IMR-90 (cell line): ENCODE data around the gene NPAS3. TPM values are rescaled to one million over a fixed set of nuclear protein-coding genes. Genes with fewer than 3 reads are reported as not detected.

Source experiments
- ATAC-seq: fragments of 200-7000 bp; cut with Tn5 transposase; 2 replicates; pipeline ENCODE4 v1.9.1; 2020; ENCODE audit warnings: low read depth, mild to moderate bottlenecking, moderate library complexity
- BruUV-seq: library from RNA; stranded (reverse); fragments of 400-500 nt; replicated peaks from 2 replicates; lab custom pipeline; 2021; lab: Mats Ljungman, UMichigan
- CTCF ChIA-PET: fragments of 300-600 bp; formaldehyde crosslinking; extraction: SDS; loops from one replicate; lab custom pipeline; 2021; ENCODE audit warnings: antibody characterized with exemption; lab: Yijun Ruan, JAX
- POLR2A ChIA-PET: fragments of 300-600 bp; sonication (Branson Sonifier 250); formaldehyde crosslinking; loops from one replicate; lab custom pipeline; 2022; ENCODE audit warnings: antibody characterized with exemption; ENCODE audit not compliant: unreplicated experiment; lab: Charles Lee
- DNase-seq: peaks from one replicate; pipeline ENCODE4 v3.0.0; 2013
- H2AFZ ChIP-seq: replicated peaks from 2 replicates; pipeline ENCODE3; 2013; ENCODE audit warnings: low read length, mild to moderate bottlenecking; ENCODE audit not compliant: poor library complexity
- H2AK5ac ChIP-seq: 2 replicates; pipeline ENCODE4 v1.6.1; 2013; ENCODE audit warnings: low read depth, low read length, inconsistent platforms
- H2AK9ac ChIP-seq: replicated peaks from 2 replicates; pipeline ENCODE3; 2013; ENCODE audit warnings: mild to moderate bottlenecking, low read depth, low read length, moderate library complexity; ENCODE audit not compliant: poor library complexity
- H2BK120ac ChIP-seq: 2 replicates; pipeline ENCODE4 v1.6.1; 2013; ENCODE audit warnings: low read depth, low read length, inconsistent platforms
- H2BK15ac ChIP-seq: 3 replicates; pipeline ENCODE4 v1.6.1; 2013; ENCODE audit warnings: low read depth, low read length, inconsistent platforms
- H2BK20ac ChIP-seq: 2 replicates; pipeline ENCODE4 v1.6.1; 2013; ENCODE audit warnings: low read depth, mild to moderate bottlenecking, inconsistent platforms, low read length, moderate library complexity
- H2BK5ac ChIP-seq: 2 replicates; pipeline ENCODE4 v1.6.1; 2013; ENCODE audit warnings: mild to moderate bottlenecking, low read depth, low read length, inconsistent platforms; ENCODE audit not compliant: poor library complexity, severe bottlenecking
- H3K14ac ChIP-seq: replicated peaks from 2 replicates; pipeline ENCODE4 v1.6.1; 2013; ENCODE audit warnings: low read depth, low read length, inconsistent platforms
- H3K18ac ChIP-seq: 2 replicates; pipeline ENCODE4 v1.6.1; 2013; ENCODE audit warnings: low read depth, low read length, control low read depth
- H3K23ac ChIP-seq: 2 replicates; pipeline ENCODE4 v1.6.1; 2013; ENCODE audit warnings: low read depth, low read length, inconsistent platforms
- H3K27ac ChIP-seq: 2 replicates; pipeline ENCODE4 v1.5.1; 2013; ENCODE audit warnings: mild to moderate bottlenecking, control low read depth, low read length; ENCODE audit not compliant: insufficient read depth
- H3K27me3 ChIP-seq: 2 replicates; pipeline ENCODE4 v1.6.1; 2013; ENCODE audit warnings: low read length; ENCODE audit not compliant: control insufficient read depth, insufficient read depth
- H3K36me3 ChIP-seq: 2 replicates; pipeline ENCODE4 v1.6.1; 2013; ENCODE audit warnings: low read length, mixed read lengths; ENCODE audit not compliant: control insufficient read depth, insufficient read depth
- H3K4ac ChIP-seq: 2 replicates; pipeline ENCODE4 v1.6.1; 2013; ENCODE audit warnings: low read depth, low read length, inconsistent platforms
- H3K4me1 ChIP-seq: 2 replicates; pipeline ENCODE4 v1.6.1; 2013; ENCODE audit warnings: low read length, mixed read lengths; ENCODE audit not compliant: control insufficient read depth, insufficient read depth
- H3K4me2 ChIP-seq: 2 replicates; pipeline ENCODE4 v1.6.1; 2013; ENCODE audit warnings: low read depth, mild to moderate bottlenecking, control low read depth, low read length, moderate library complexity
- H3K4me3 ChIP-seq: 2 replicates; pipeline ENCODE4 v1.5.1; 2013; ENCODE audit warnings: low read depth, mild to moderate bottlenecking, control low read depth, low read length, moderate library complexity; ENCODE audit not compliant: insufficient read depth
- H3K56ac ChIP-seq: 2 replicates; pipeline ENCODE4 v1.6.1; 2013; ENCODE audit warnings: low read length, inconsistent platforms; ENCODE audit not compliant: insufficient read depth; ENCODE audit errors: extremely low read depth
- H3K79me1 ChIP-seq, 2 experiments: 2 replicates each; pipeline ENCODE4 v1.6.1; 2013; ENCODE audit warnings: low read length in 2 of 2, inconsistent platforms in 1 of 2, low read depth in 1 of 2
- H3K9ac ChIP-seq: 2 replicates; pipeline ENCODE4 v1.6.1; 2013; ENCODE audit warnings: low read depth, low read length, control low read depth
- H3K9me1 ChIP-seq: 2 replicates; pipeline ENCODE4 v1.6.1; 2013; ENCODE audit warnings: low read length, inconsistent platforms; ENCODE audit not compliant: insufficient read depth
- H3K9me3 ChIP-seq: 2 replicates; pipeline ENCODE4 v1.6.1; 2013; ENCODE audit warnings: low read length; ENCODE audit not compliant: control insufficient read depth, insufficient read depth
- H4K20me1 ChIP-seq: 2 replicates; pipeline ENCODE4 v1.6.1; 2013; ENCODE audit warnings: low read length, inconsistent platforms; ENCODE audit not compliant: insufficient read depth
- H4K5ac ChIP-seq: 2 replicates; pipeline ENCODE4 v1.6.1; 2013; ENCODE audit warnings: mild to moderate bottlenecking, low read depth, low read length, control low read depth
- H4K8ac ChIP-seq, 2 experiments: 2 replicates each; pipeline ENCODE4 v1.6.1; 2013; ENCODE audit warnings: low read depth in 2 of 2, low read length in 2 of 2, control low read depth in 1 of 2, inconsistent platforms in 1 of 2
- H4K91ac ChIP-seq: 2 replicates; pipeline ENCODE4 v1.6.1; 2013; ENCODE audit warnings: low read depth, low read length, inconsistent platforms; ENCODE audit not compliant: insufficient read depth
- BHLHE40 ChIP-seq: fragments of 150-350 bp; IDR thresholded peaks from 2 replicates; pipeline ENCODE4 v1.6.1; 2016; ENCODE audit warnings: mild to moderate bottlenecking, low read depth, low read length
- CHD1 ChIP-seq: IDR thresholded peaks from 2 replicates; pipeline ENCODE4 v1.6.1; 2012; ENCODE audit warnings: low read depth, low read length, improper control_type of control experiment
- ELK1 ChIP-seq: fragments of 150-350 bp; IDR thresholded peaks from 2 replicates; pipeline ENCODE4 v1.6.1; 2016; ENCODE audit warnings: low read depth, mild to moderate bottlenecking, low read length, moderate library complexity, borderline replicate concordance
- FOS ChIP-seq: fragments of 150-350 bp; IDR thresholded peaks from 2 replicates; pipeline ENCODE4 v1.6.1; 2016; ENCODE audit warnings: low read depth, low read length
- MAFK ChIP-seq: IDR thresholded peaks from 2 replicates; pipeline ENCODE4 v1.6.1; 2012; ENCODE audit warnings: low read depth, low read length, improper control_type of control experiment
- MAZ ChIP-seq: IDR thresholded peaks from 2 replicates; pipeline ENCODE4 v1.6.1; 2012; ENCODE audit warnings: low read depth, mild to moderate bottlenecking, low read length, improper control_type of control experiment, moderate library complexity, borderline replicate concordance
- WGBS, 2 experiments: methylation state at CpG; one replicate each; pipeline versions ENCODE4 v1.1.5 to v1.1.7; 2013; ENCODE audit warnings: missing lambda C conversion rate in 2 of 2; ENCODE audit not compliant: insufficient read length in 1 of 2; ENCODE audit errors: extremely low coverage in 2 of 2; 5-methylcytosine and 5-hydroxymethylcytosine counted together
- dilution Hi-C: fragments of 300-500 bp; cut with HindIII; formaldehyde crosslinking; loops from one replicate; pipeline ENCODE4 v1.14.3; 2018; ENCODE audit warnings: low sequenced_read_pairs; ENCODE audit not compliant: unreplicated experiment
- in situ Hi-C: fragments of 300-500 bp; cut with MboI; formaldehyde crosslinking; loops from 3 replicates; pipeline ENCODE4 v1.14.3; 2019; ENCODE audit warnings: low sequenced_read_pairs, inconsistent platforms, mixed read lengths
- intact Hi-C: fragments of 100-400 bp; cut with micrococcal nuclease; formaldehyde crosslinking; loops from 2 replicates; pipeline ENCODE4 v1.10.0; 2022
- polyA plus RNA-seq, 3 experiments: library from polyadenylated mRNA; depleted of rRNA; stranded (reverse); fragments of >200 nt; gene quantifications; 2 replicates each; pipeline ENCODE4 v1.2.3, GENCODE V29; 2012; ENCODE audit warnings: low replicate concordance in 1 of 3
- total RNA-seq: library from RNA; depleted of rRNA; stranded (reverse); fragments of >200 nt; gene quantifications from 2 replicates; pipeline ENCODE4 v1.2.3, GENCODE V29; 2012

Gene NPAS3
- total and polyA plus RNA-seq, 2 of the 4 experiments (the other 2 are of a cell fraction): not detected

DNA sequence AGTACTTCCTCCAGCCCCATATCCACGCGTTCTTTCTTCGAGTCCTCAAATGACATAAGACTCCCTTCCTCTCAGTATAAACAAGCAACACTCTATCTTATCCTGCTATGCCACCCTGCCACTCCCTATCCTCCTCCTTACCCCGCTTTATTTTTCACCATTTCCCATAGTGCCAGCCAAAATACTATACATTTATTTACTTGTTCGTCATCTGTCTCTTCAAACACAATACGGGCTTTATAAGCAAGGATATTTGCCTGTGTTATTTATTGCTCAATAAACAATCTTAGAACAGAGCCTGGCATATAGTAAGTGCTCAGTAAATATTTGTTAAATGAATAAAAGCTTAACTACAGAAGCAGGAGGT lies 567.3 kb downstream of the NPAS3 start:
- H3K27me3 ChIP-seq: no peaks in the 10 kb centered on the region
- no peaks in the 10 kb centered on the region for H3K79me1 ChIP-seq
- H3K9ac ChIP-seq: no peak overlapping the region
- DNase-seq: no peak
- no peak overlapping the region for H3K14ac ChIP-seq
- H2AK5ac ChIP-seq: no peak overlapping the region
- no peak overlapping the region for H2BK5ac ChIP-seq
- in situ Hi-C loops (no loop called here), intact Hi-C loops (no loop called here), dilution Hi-C loops (no loop called here)
- BruUV-seq: no TSS peak
- H4K20me1 ChIP-seq: no peaks in the 10 kb centered on the region
- H2AFZ ChIP-seq: no peak overlapping the region
- H4K8ac ChIP-seq: no peak overlapping the region
- no peak overlapping the region for H4K5ac ChIP-seq
- no peak overlapping the region for H2AK9ac ChIP-seq
- no peak overlapping the region for H2BK15ac ChIP-seq
- H3K4ac ChIP-seq: no peak overlapping the region
- H3K4me1 ChIP-seq: no peaks in the 10 kb centered on the region
- 77 to 100% methylated on average over 1 to 3 of the region's 6 CpGs for WGBS, 2 experiments
- no peak overlapping the region for H4K91ac ChIP-seq
- no peaks in the 10 kb centered on the region for H3K9me1 ChIP-seq
- no peak overlapping the region for H3K23ac ChIP-seq
- H3K18ac ChIP-seq: no peak overlapping the region
- H3K36me3 ChIP-seq: no peaks in the 10 kb centered on the region
- no peak for TF ChIP-seq ELK1
- no peak for TF ChIP-seq BHLHE40
- no peak for TF ChIP-seq FOS
- no peak for TF ChIP-seq MAFK
- TF ChIP-seq MAZ: no peak
- TF ChIP-seq CHD1: no peak
- ChIA-PET CTCF (no interaction called here), POLR2A (no interaction called here)
- H3K56ac ChIP-seq: no peak overlapping the region
- H3K9me3 ChIP-seq: no peaks in the 10 kb centered on the region
- H3K4me2 ChIP-seq: no peak overlapping the region
- no peak for ATAC-seq
- no peak overlapping the region for H3K27ac ChIP-seq
- H2BK20ac ChIP-seq: no peak overlapping the region
- H2BK120ac ChIP-seq: no peak overlapping the region
- no peak overlapping the region for H3K4me3 ChIP-seq
